ENCODE results near the gene ZSCAN2. TPM values are rescaled to one million over a fixed set of nuclear protein-coding genes. Genes with fewer than 3 reads are reported as not detected.

Gene ZSCAN2
- total RNA-seq, 5 donors from 2014 or later (not counting 1 experiment from before 2014, with no cell fraction given), result 7.6 to 15.5 (median 12.5) TPM

DNA sequence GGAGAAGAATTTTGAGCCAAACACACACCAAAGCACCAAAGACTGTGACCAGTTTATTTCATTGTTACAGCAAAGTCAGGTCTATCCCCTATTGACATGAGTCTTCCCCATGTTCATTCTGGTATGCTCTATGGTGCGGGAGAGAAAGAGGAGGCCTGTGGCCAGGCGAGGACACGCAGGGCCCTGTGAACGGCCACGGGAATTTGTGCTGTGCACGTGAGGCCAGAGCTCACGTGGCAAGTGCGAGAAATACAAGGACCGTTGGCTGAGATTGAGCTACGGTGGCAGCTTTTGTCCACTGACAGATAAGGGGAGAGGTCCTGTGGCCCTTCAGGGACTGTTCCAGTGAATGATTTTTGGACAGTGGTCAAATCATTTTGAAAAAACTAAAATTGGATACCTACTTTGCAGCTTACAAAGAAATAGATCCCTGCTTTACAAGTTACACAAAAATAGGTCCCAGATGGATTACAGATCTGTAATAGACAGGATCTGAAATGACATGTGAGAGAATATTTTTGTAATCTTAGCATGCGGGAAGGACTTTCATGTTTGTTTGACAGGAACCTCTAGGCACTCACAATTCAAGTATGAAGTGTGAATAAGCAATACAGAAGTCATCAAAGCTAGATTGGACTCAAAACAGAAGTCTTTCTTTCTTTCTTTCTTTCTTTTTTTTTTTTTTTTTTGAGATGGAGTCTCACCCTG lies 9.2 kb downstream of the ZSCAN2 start:
- Mint-ChIP-seq H3K36me3 (peaks cover 42% of the 10 kb centered on the region), H3K27me3 (no peaks in the 10 kb centered on the region), H3K27ac (no peak overlapping the region), H3K4me3 (no peak overlapping the region), H3K9me3 (no peaks in the 10 kb centered on the region), H3K4me1 (peaks cover 25 to 29% (median 28%) of the 10 kb centered on the region in 3 donors)
- ATAC-seq (replicated peaks in 1 of 4), result no peak
- WGBS (ENCODE audit: insufficient coverage), result 86% methylated on average over 10 of the region's 11 CpGs
- Histone ChIP-seq H3K27ac (ENCODE audit: low read length) (no peak overlapping the region), H3K27me3 (replicated peaks in 1 of 2; ENCODE audit: control insufficient read depth in 2 of 2, extremely low read depth in 1 of 2, insufficient read depth in 2 of 2, low read length in 1 of 2) (no peaks in the 10 kb centered on the region), H3K9me3 (no peaks in the 10 kb centered on the region), H3K4me1 (ENCODE audit: control insufficient read depth in 1 of 2, extremely low read depth in 1 of 2, insufficient read depth in 2 of 2, low read length in 2 of 2) (peaks cover 0 to 11% of the 10 kb centered on the region in 2 experiments), H3K36me3 (ENCODE audit: control insufficient read depth in 2 of 2, extremely low read depth in 1 of 2, insufficient read depth in 1 of 2, low read length in 1 of 2) (peaks cover 5 to 22% of the 10 kb centered on the region in 2 donors), H3K4me3 (ENCODE audit: control insufficient read depth in 1 of 2, extremely low read depth in 1 of 2, low read length in 1 of 2) (no peak overlapping the region)
- ChIA-PET POLR2A (no interaction called here), CTCF (interaction anchor here in 1 of 2 donors (0.6 kb wide), 1 partner anchor 29 kb away, joined by 3 read pairs; no protein-coding TSS in a partner anchor)
- no peak for DNase-seq

DNA sequence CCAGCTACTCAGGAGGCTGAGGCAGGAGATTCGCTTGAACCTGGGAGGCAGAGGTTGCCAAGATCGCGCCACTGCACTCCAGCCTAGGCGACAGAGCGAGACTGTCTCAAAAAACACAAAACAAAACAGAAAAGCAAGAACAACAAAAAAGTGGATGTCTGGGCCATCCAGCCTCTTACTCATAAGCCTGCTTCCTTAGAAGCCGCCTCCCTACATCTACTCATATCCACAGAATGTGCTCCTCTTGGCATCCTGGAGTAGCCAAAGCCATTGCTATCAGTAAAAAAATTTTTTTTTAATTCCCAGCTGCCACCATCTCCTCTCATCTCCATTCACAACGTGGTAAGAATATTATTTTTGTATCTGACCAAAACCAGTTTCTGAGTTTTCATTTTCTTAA lies 10.8 kb downstream of the ZSCAN2 start:
- POLR2A ChIA-PET, result interaction anchor here in 1 of 2 donors (0.9 kb wide), 1 partner anchor 431 kb away, joined by 3 read pairs; no protein-coding TSS in a partner anchor
- 100% methylated on average over 6 of the region's 7 CpGs for WGBS (ENCODE audit: insufficient coverage)
- no peak overlapping the region for H3K27ac ChIP-seq (ENCODE audit: low read length)

DNA sequence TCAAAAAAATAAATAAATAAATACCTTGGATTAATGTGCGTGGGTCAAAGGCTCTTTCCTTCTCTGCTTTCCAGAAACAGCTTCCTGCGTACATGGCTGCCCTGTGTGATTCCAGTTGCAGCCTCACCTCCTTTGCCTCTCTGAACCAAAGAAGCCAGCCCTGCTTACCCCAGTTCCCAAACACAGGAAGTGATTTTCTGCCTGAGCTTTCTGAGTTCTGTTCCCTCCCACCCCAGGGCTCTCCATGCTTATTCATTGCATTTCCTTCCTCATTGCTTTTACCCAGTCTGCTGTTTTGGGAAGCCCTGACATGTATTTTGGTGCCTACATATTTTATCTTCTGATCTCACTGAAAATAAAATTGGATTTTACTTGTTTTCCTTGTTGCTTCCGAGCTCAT lies 15.4 kb downstream of the ZSCAN2 start:
- H3K9me3 ChIP-seq, result peaks cover 5% of the 10 kb centered on the region
- H3K4me3 ChIP-seq (ENCODE audit: control insufficient read depth in 1 of 2, extremely low read depth in 1 of 2, low read length in 1 of 2), result no peak overlapping the region
- no peaks in the 10 kb centered on the region for H3K27me3 ChIP-seq (replicated peaks in 1 of 2; ENCODE audit: control insufficient read depth in 2 of 2, extremely low read depth in 1 of 2, insufficient read depth in 2 of 2, low read length in 1 of 2)
- ChIA-PET POLR2A (no interaction called here), CTCF (no interaction called here)
- Mint-ChIP-seq H3K27me3 (no peaks in the 10 kb centered on the region), H3K9me3 (peaks cover 10 to 13% (median 12%) of the 10 kb centered on the region in 3 donors), H3K4me1 (peaks cover 0 to 11% (median 8%) of the 10 kb centered on the region in 3 donors), H3K27ac (no peak overlapping the region), H3K4me3 (no peak overlapping the region), H3K36me3 (peaks cover 33% of the 10 kb centered on the region)
- no peak for DNase-seq
- H3K36me3 ChIP-seq (ENCODE audit: control insufficient read depth in 2 of 2, extremely low read depth in 1 of 2, insufficient read depth in 1 of 2, low read length in 1 of 2), result peaks cover 9 to 13% of the 10 kb centered on the region in 2 donors
- WGBS (ENCODE audit: insufficient coverage), result 84% methylated on average over 2 of the region's 3 CpGs
- no peaks in the 10 kb centered on the region for H3K4me1 ChIP-seq (ENCODE audit: control insufficient read depth in 1 of 2, extremely low read depth in 1 of 2, insufficient read depth in 2 of 2, low read length in 2 of 2)
- ATAC-seq (replicated peaks in 1 of 4), result no peak
- no peak overlapping the region for H3K27ac ChIP-seq (ENCODE audit: low read length)

More for the DNA sequence above, 10.8 kb downstream of the ZSCAN2 start:
- Histone ChIP-seq H3K9me3 (no peaks in the 10 kb centered on the region), H3K36me3 (ENCODE audit: control insufficient read depth in 2 of 2, extremely low read depth in 1 of 2, insufficient read depth in 1 of 2, low read length in 1 of 2) (peaks cover 5 to 16% of the 10 kb centered on the region in 2 donors), H3K4me3 (ENCODE audit: control insufficient read depth in 1 of 2, extremely low read depth in 1 of 2, low read length in 1 of 2) (no peak overlapping the region), H3K27me3 (replicated peaks in 1 of 2; ENCODE audit: control insufficient read depth in 2 of 2, extremely low read depth in 1 of 2, insufficient read depth in 2 of 2, low read length in 1 of 2) (no peaks in the 10 kb centered on the region), H3K4me1 (ENCODE audit: control insufficient read depth in 1 of 2, extremely low read depth in 1 of 2, insufficient read depth in 2 of 2, low read length in 2 of 2) (no peaks in the 10 kb centered on the region)
- H3K27me3 Mint-ChIP-seq, result no peaks in the 10 kb centered on the region
- peaks cover 12 to 16% (median 14%) of the 10 kb centered on the region in 3 donors for H3K4me1 Mint-ChIP-seq
- H3K4me3 Mint-ChIP-seq, result no peak overlapping the region
- peaks cover 39% of the 10 kb centered on the region for H3K36me3 Mint-ChIP-seq
- H3K9me3 Mint-ChIP-seq, result no peaks in the 10 kb centered on the region
- no peak overlapping the region for H3K27ac Mint-ChIP-seq
- no peak for ATAC-seq (replicated peaks in 1 of 4)
- CTCF ChIA-PET, result no interaction called here
- DNase-seq, result no peak

DNA sequence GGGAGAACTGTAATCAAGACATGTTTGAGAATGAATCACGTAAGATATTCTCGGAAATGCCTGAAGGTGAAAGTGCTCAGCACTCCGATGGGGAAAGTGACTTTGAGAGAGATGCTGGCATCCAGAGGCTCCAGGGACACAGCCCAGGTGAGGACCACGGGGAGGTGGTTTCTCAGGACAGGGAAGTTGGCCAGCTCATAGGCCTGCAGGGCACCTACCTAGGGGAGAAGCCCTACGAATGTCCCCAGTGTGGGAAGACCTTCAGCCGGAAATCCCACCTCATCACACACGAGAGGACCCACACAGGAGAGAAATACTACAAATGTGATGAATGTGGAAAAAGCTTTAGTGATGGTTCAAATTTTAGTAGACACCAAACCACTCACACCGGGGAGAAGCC lies 19.8 kb downstream of the ZSCAN2 start:
- no peaks in the 10 kb centered on the region for H3K4me1 ChIP-seq (ENCODE audit: control insufficient read depth in 1 of 2, extremely low read depth in 1 of 2, insufficient read depth in 2 of 2, low read length in 2 of 2)
- no peaks in the 10 kb centered on the region for H3K27me3 ChIP-seq (replicated peaks in 1 of 2; ENCODE audit: control insufficient read depth in 2 of 2, extremely low read depth in 1 of 2, insufficient read depth in 2 of 2, low read length in 1 of 2)
- H3K36me3 Mint-ChIP-seq, result peaks cover 53% of the 10 kb centered on the region
- ChIA-PET POLR2A (no interaction called here), CTCF (interaction anchor here (0.6 to 1.1 kb wide), 2 partner anchors 10 to 262 kb away, joined by 3 read pairs; no protein-coding TSS in a partner anchor)
- peaks cover 16 to 29% of the 10 kb centered on the region in 2 donors for H3K36me3 ChIP-seq (ENCODE audit: control insufficient read depth in 2 of 2, extremely low read depth in 1 of 2, insufficient read depth in 1 of 2, low read length in 1 of 2)
- H3K27me3 Mint-ChIP-seq, result no peaks in the 10 kb centered on the region
- ATAC-seq (replicated peaks in 1 of 4), result no peak
- no peak overlapping the region for H3K27ac ChIP-seq (ENCODE audit: low read length)
- no peak overlapping the region for H3K4me3 Mint-ChIP-seq
- H3K9me3 ChIP-seq, result peaks cover 7% of the 10 kb centered on the region
- 96% methylated on average over 3 of the region's 8 CpGs for WGBS (ENCODE audit: insufficient coverage)
- no peak for DNase-seq
- H3K9me3 Mint-ChIP-seq, result peaks cover 10 to 14% (median 12%) of the 10 kb centered on the region in 3 donors
- H3K27ac Mint-ChIP-seq, result no peak overlapping the region
- peaks cover 0 to 5% (median under 1%) of the 10 kb centered on the region in 3 donors for H3K4me1 Mint-ChIP-seq
- peak overlapping the region in 1 of 2 donors; percentile 15 for H3K4me3 ChIP-seq (ENCODE audit: control insufficient read depth in 1 of 2, extremely low read depth in 1 of 2, low read length in 1 of 2)

DNA sequence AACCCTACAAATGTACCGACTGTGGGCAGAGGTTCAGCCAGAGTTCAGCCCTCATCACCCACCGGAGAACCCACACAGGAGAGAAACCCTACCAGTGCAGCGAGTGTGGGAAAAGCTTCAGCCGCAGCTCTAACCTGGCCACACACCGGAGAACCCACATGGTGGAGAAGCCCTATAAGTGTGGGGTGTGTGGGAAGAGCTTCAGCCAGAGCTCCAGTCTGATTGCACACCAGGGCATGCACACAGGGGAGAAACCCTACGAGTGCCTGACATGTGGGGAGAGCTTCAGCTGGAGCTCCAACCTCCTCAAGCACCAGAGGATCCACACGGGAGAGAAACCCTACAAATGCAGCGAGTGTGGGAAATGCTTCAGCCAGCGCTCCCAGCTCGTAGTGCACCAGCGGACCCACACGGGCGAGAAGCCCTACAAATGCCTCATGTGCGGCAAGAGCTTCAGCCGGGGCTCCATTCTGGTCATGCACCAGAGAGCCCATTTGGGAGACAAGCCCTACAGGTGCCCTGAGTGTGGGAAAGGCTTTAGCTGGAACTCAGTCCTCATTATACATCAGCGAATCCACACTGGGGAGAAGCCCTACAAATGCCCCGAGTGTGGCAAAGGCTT lies 20.7 kb downstream of the ZSCAN2 start:
- WGBS (ENCODE audit: insufficient coverage), result 100% methylated on average over 8 of the region's 17 CpGs
- Mint-ChIP-seq H3K27ac (no peak overlapping the region), H3K36me3 (peaks cover 50% of the 10 kb centered on the region), H3K9me3 (peaks cover 10 to 14% (median 12%) of the 10 kb centered on the region in 3 donors), H3K4me3 (no peak overlapping the region), H3K27me3 (no peaks in the 10 kb centered on the region), H3K4me1 (peaks cover 0 to 3% (median 0%) of the 10 kb centered on the region in 3 donors)
- peak overlapping the region in 1 of 2 donors; percentile 36 for H3K4me3 ChIP-seq (ENCODE audit: control insufficient read depth in 1 of 2, extremely low read depth in 1 of 2, low read length in 1 of 2)
- ATAC-seq (replicated peaks in 1 of 4) (no peak), DNase-seq (no peak)
- H3K27ac ChIP-seq (ENCODE audit: low read length), result no peak overlapping the region
- no peaks in the 10 kb centered on the region for H3K4me1 ChIP-seq (ENCODE audit: control insufficient read depth in 1 of 2, extremely low read depth in 1 of 2, insufficient read depth in 2 of 2, low read length in 2 of 2)
- H3K27me3 ChIP-seq (replicated peaks in 1 of 2; ENCODE audit: control insufficient read depth in 2 of 2, extremely low read depth in 1 of 2, insufficient read depth in 2 of 2, low read length in 1 of 2), result no peaks in the 10 kb centered on the region
- POLR2A ChIA-PET, result no interaction called here
- H3K36me3 ChIP-seq (ENCODE audit: control insufficient read depth in 2 of 2, extremely low read depth in 1 of 2, insufficient read depth in 1 of 2, low read length in 1 of 2), result peaks cover 16 to 29% of the 10 kb centered on the region in 2 donors
- CTCF ChIA-PET, result interaction anchor here in 1 of 2 donors (0.6 kb wide), 1 partner anchor 261 kb away, joined by 3 read pairs; no protein-coding TSS in a partner anchor
- H3K9me3 ChIP-seq, result peaks cover 7% of the 10 kb centered on the region

DNA sequence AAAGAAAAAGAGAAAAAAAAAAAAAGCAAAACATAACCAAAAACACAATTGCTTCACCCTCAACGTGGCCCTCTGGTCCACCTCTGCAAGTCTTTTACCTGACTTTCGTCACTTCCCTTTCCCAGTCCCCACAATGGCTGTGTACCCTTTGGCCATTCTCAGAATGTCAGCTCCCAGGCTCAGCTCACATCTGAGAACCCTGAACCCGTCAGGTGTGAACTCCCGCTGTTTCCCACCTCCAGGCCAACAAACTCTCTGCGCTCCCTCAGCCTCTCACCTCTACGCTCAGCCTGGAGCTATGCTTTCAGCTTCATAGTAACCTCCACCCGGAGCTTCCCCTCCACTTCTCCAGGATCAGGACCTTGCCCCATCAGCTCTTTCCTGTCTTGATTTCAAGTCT lies 23.6 kb downstream of the ZSCAN2 start:
- ATAC-seq (replicated peaks in 1 of 4) (no peak), DNase-seq (no peak)
- Mint-ChIP-seq H3K4me3 (no peak overlapping the region), H3K36me3 (peaks cover 45% of the 10 kb centered on the region), H3K4me1 (peaks cover 0 to 2% (median 0%) of the 10 kb centered on the region in 3 donors), H3K27me3 (no peaks in the 10 kb centered on the region), H3K27ac (no peak overlapping the region), H3K9me3 (peaks cover 10 to 14% (median 12%) of the 10 kb centered on the region in 3 donors)
- ChIA-PET CTCF (interaction anchor here in 1 of 2 donors (0.9 kb wide), 1 partner anchor 14 kb away, joined by 3 read pairs; no protein-coding TSS in a partner anchor), POLR2A (no interaction called here)
- peaks cover 7% of the 10 kb centered on the region for H3K9me3 ChIP-seq
- no peak overlapping the region for H3K27ac ChIP-seq (ENCODE audit: low read length)
- no peaks in the 10 kb centered on the region for H3K4me1 ChIP-seq (ENCODE audit: control insufficient read depth in 1 of 2, extremely low read depth in 1 of 2, insufficient read depth in 2 of 2, low read length in 2 of 2)
- H3K36me3 ChIP-seq (ENCODE audit: control insufficient read depth in 2 of 2, extremely low read depth in 1 of 2, insufficient read depth in 1 of 2, low read length in 1 of 2), result peaks cover 16 to 29% of the 10 kb centered on the region in 2 donors
- H3K4me3 ChIP-seq (ENCODE audit: control insufficient read depth in 1 of 2, extremely low read depth in 1 of 2, low read length in 1 of 2), result no peak overlapping the region
- WGBS (ENCODE audit: insufficient coverage), result 91% methylated on average over 6 of the region's 7 CpGs
- no peaks in the 10 kb centered on the region for H3K27me3 ChIP-seq (replicated peaks in 1 of 2; ENCODE audit: control insufficient read depth in 2 of 2, extremely low read depth in 1 of 2, insufficient read depth in 2 of 2, low read length in 1 of 2)

Data from T-cell (primary cell).